ENCODE data around the gene FNDC3B. TPM values are rescaled to one million over a fixed set of nuclear protein-coding genes. Genes with fewer than 3 reads are reported as not detected.

The FNDC3B gene
- total and polyA plus RNA-seq, 2 donors (not counting 3 experiments of a cell fraction or from before 2014, with no cell fraction given) = 91.6 to 295 TPM

GRCh38 chr3:172125053-172125452 is 85.7 kb downstream of the FNDC3B start:
- H3K27me3 ChIP-seq (ENCODE audit: control insufficient read depth in 2 of 2, insufficient read depth in 2 of 2, low read length in 2 of 2) = no peaks in the 10 kb centered on the region
- H3K27ac ChIP-seq (ENCODE audit: insufficient read depth, low read depth, low read length) = no peak overlapping the region
- H2AFZ ChIP-seq (ENCODE audit: low read depth, low read length) = no peak overlapping the region
- peaks cover 85% of the 10 kb centered on the region for H3K79me2 ChIP-seq (ENCODE audit: control insufficient read depth, insufficient read depth, low read length)
- no peak overlapping the region for H3K4me2 ChIP-seq (ENCODE audit: insufficient read depth, low read length)
- POLR2A ChIA-PET = no interaction called here
- no peaks in the 10 kb centered on the region for H3K9me3 ChIP-seq (replicated peaks; ENCODE audit: control insufficient read depth, insufficient read depth, low read length)
- FAIRE-seq (peak; percentile 47), DNase-seq (ENCODE audit: low read depth, low spot score) (no peak)
- peaks cover 47% of the 10 kb centered on the region for H3K4me1 ChIP-seq (ENCODE audit: control insufficient read depth, extremely low read depth, insufficient read depth, low read length)
- no peak for TF ChIP-seq CTCF (IDR thresholded peaks at IDR 0.05; ENCODE audit: extremely low read depth in 1 of 2, insufficient read depth in 1 of 2, low read depth in 1 of 2, low read length in 2 of 2)
- no peak for TF ChIP-seq GATA2 (IDR thresholded peaks at IDR 0.05; ENCODE audit: insufficient read depth, insufficient read length, low read depth, low read length)
- peak; percentile 2 for TF ChIP-seq POLR2AphosphoS5 (IDR thresholded peaks at IDR 0.05; ENCODE audit: insufficient read depth, low read depth, low read length)
- H3K4me3 ChIP-seq (replicated peaks in 1 of 3; ENCODE audit: insufficient read depth in 1 of 3, low read depth in 1 of 3, low read length in 3 of 3) = no peak overlapping the region
- H3K9me1 ChIP-seq (replicated peaks; ENCODE audit: control insufficient read depth, extremely low read depth, insufficient read depth, low read length) = no peaks in the 10 kb centered on the region
- H3K36me3 ChIP-seq (ENCODE audit: control insufficient read depth in 2 of 2, extremely low read depth in 1 of 2, insufficient read depth in 2 of 2, low read length in 2 of 2) = peaks cover 13 to 14% of the 10 kb centered on the region in 2 experiments
- dilution Hi-C loops (cut with MboI; ENCODE audit: extremely low pct_ligation_motif_present, low sequenced_read_pairs) (no loop called here), intact Hi-C loops (cut with micrococcal nuclease) (no loop called here)
- peaks cover 7% of the 10 kb centered on the region for H4K20me1 ChIP-seq (replicated peaks; ENCODE audit: control insufficient read depth, extremely low read depth, insufficient read depth, low read length)
- CTCF ChIA-PET = interaction anchor here (0.6 to 0.7 kb wide), 2 partner anchors 71 to 96 kb away, joined by 3 read pairs; no protein-coding TSS in a partner anchor
- no TSS peak for BruUV-seq (replicated peaks)
- H3K9ac ChIP-seq (replicated peaks; ENCODE audit: extremely low read depth, insufficient read depth, low read length) = no peak overlapping the region

GRCh38 chr3:172125963-172126457 is 86.6 kb downstream of the FNDC3B start:
- H3K9ac ChIP-seq (replicated peaks; ENCODE audit: extremely low read depth, insufficient read depth, low read length) = no peak overlapping the region
- no peak overlapping the region for H3K27ac ChIP-seq (ENCODE audit: insufficient read depth, low read depth, low read length)
- no TSS peak for BruUV-seq (replicated peaks)
- peaks cover 13 to 14% of the 10 kb centered on the region in 2 experiments for H3K36me3 ChIP-seq (ENCODE audit: control insufficient read depth in 2 of 2, extremely low read depth in 1 of 2, insufficient read depth in 2 of 2, low read length in 2 of 2)
- peak; percentile 56 for DNase-seq (ENCODE audit: low read depth, low spot score)
- peaks cover 7% of the 10 kb centered on the region for H4K20me1 ChIP-seq (replicated peaks; ENCODE audit: control insufficient read depth, extremely low read depth, insufficient read depth, low read length)
- dilution Hi-C loops (cut with MboI; ENCODE audit: extremely low pct_ligation_motif_present, low sequenced_read_pairs) (no loop called here), intact Hi-C loops (cut with micrococcal nuclease) (no loop called here)
- FAIRE-seq = peak; percentile 37
- H3K79me2 ChIP-seq (ENCODE audit: control insufficient read depth, insufficient read depth, low read length) = peaks cover 85% of the 10 kb centered on the region
- TF ChIP-seq GATA2 (IDR thresholded peaks at IDR 0.05; ENCODE audit: insufficient read depth, insufficient read length, low read depth, low read length) (no peak), MYC (IDR thresholded peaks at IDR 0.05; ENCODE audit: low read depth, low read length) (no peak), EZH2 (IDR thresholded peaks at IDR 0.05; ENCODE audit: borderline replicate concordance, low read depth, low read length, severe bottlenecking) (no peak), FOS (IDR thresholded peaks at IDR 0.05; ENCODE audit: borderline replicate concordance, insufficient read depth, low read length) (no peak), POLR2AphosphoS5 (IDR thresholded peaks at IDR 0.05; ENCODE audit: insufficient read depth, low read depth, low read length) (no peak), MAX (IDR thresholded peaks at IDR 0.05; ENCODE audit: insufficient read depth, insufficient read length) (no peak), POLR2A (IDR thresholded peaks at IDR 0.05; ENCODE audit: low read depth, low read length) (no peak), JUN (IDR thresholded peaks at IDR 0.05; ENCODE audit: borderline replicate concordance, insufficient read depth, insufficient read length, low read depth) (no peak), CTCF (IDR thresholded peaks at IDR 0.05; ENCODE audit: extremely low read depth in 1 of 2, insufficient read depth in 1 of 2, low read depth in 1 of 2, low read length in 2 of 2) (no peak)
- H3K9me3 ChIP-seq (replicated peaks; ENCODE audit: control insufficient read depth, insufficient read depth, low read length) = no peaks in the 10 kb centered on the region
- CTCF ChIA-PET = interaction anchor here (0.6 kb wide), 1 partner anchor 42 kb away, joined by 3 read pairs; no protein-coding TSS in a partner anchor
- no peak overlapping the region for H3K4me3 ChIP-seq (replicated peaks in 1 of 3; ENCODE audit: insufficient read depth in 1 of 3, low read depth in 1 of 3, low read length in 3 of 3)
- POLR2A ChIA-PET = no interaction called here
- H3K9me1 ChIP-seq (replicated peaks; ENCODE audit: control insufficient read depth, extremely low read depth, insufficient read depth, low read length) = no peaks in the 10 kb centered on the region
- H3K27me3 ChIP-seq (ENCODE audit: control insufficient read depth in 2 of 2, insufficient read depth in 2 of 2, low read length in 2 of 2) = no peaks in the 10 kb centered on the region
- peaks cover 54% of the 10 kb centered on the region for H3K4me1 ChIP-seq (ENCODE audit: control insufficient read depth, extremely low read depth, insufficient read depth, low read length)
- H2AFZ ChIP-seq (ENCODE audit: low read depth, low read length) = no peak overlapping the region
- H3K4me2 ChIP-seq (ENCODE audit: insufficient read depth, low read length) = no peak overlapping the region
